OCI-LY1 (cell line): ENCODE data around the gene TNFRSF6B.

ENCODE experiments used
- EZH2 ChIP-seq: fragments of 200-600 bp; sonication (generic), shearing (Covaris generic); IDR thresholded peaks from 2 replicates; pipeline ENCODE4 v1.8.0; 2017; ENCODE audit warnings: borderline replicate concordance, mixed run types, mild to moderate bottlenecking, antibody characterized with exemption, low read length, moderate library complexity, mixed read lengths
- TF ChIP-seq, protein P1 (sequence below): fragments of 200-600 bp; sonication (generic), shearing (Covaris generic); IDR thresholded peaks from 2 replicates; pipeline ENCODE4 v1.5.1; 2017; ENCODE audit warnings: mild to moderate bottlenecking, antibody characterized with exemption, low read length, moderate library complexity, mixed read lengths

DNA sequence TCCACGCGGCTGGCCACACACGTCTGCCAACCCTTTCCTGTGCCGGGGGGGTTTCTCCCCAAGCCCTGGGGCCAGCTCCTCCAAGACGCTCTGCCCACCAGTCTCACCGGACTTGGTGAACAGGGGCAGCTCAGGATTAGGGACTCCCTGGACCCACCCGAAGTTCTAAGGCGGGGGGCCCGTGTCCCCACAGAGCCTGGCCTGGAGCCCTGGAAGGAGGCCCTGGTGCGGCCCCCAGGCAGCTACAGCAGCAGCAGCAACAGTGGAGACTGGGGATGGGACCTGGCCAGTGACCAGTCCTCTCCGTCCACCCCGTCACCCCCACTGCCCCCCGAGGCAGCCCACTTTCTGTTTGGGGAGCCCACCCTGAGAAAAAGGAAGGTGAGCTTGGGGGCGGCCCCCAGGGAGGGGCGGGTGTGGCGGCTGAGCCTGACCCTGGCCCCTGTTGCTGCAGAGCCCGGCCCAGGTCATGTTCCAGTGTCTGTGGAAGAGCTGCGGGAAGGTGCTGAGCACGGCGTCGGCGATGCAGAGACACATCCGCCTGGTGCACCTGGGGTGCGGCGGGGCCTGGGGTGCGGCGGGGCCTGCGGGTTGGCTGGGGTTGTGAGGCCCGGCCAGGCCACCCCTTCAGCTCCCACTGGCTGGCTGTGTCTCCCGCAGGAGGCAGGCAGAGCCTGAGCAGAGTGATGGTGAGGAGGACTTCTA is 45.4 kb downstream of the TNFRSF6B start:
- TF ChIP-seq, protein P1, sequence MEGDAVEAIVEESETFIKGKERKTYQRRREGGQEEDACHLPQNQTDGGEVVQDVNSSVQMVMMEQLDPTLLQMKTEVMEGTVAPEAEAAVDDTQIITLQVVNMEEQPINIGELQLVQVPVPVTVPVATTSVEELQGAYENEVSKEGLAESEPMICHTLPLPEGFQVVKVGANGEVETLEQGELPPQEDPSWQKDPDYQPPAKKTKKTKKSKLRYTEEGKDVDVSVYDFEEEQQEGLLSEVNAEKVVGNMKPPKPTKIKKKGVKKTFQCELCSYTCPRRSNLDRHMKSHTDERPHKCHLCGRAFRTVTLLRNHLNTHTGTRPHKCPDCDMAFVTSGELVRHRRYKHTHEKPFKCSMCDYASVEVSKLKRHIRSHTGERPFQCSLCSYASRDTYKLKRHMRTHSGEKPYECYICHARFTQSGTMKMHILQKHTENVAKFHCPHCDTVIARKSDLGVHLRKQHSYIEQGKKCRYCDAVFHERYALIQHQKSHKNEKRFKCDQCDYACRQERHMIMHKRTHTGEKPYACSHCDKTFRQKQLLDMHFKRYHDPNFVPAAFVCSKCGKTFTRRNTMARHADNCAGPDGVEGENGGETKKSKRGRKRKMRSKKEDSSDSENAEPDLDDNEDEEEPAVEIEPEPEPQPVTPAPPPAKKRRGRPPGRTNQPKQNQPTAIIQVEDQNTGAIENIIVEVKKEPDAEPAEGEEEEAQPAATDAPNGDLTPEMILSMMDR, result no peak
- TF ChIP-seq EZH2, result no peak
